GM12878 (cell line): Measurements from ENCODE around the gene ACKR4. TPM values are rescaled to one million over a fixed set of nuclear protein-coding genes. Genes with fewer than 3 reads are reported as not detected.

Experiments
- ATAC-seq: fragments of 200-7000 bp; cut with Tn5 transposase; 3 replicates; pipeline ENCODE4 v1.9.1; 2020; ENCODE audit warnings: mild to moderate bottlenecking, moderate library complexity
- BruUV-seq: library from RNA; stranded (reverse); fragments of 400-500 nt; replicated peaks from 2 replicates; lab custom pipeline; 2021; lab: Mats Ljungman, UMichigan
- CTCF ChIA-PET: fragments of 300-600 bp; sonication (Branson Sonifier 250); formaldehyde crosslinking; extraction: SDS; loops from one replicate; lab custom pipeline; 2021; ENCODE audit warnings: inconsistent platforms; lab: Yijun Ruan, JAX
- POLR2A ChIA-PET: fragments of 350-600 bp; formaldehyde crosslinking; extraction: SDS; loops from one replicate; lab custom pipeline; 2021; ENCODE audit warnings: inconsistent platforms; lab: Charles Lee
- RAD21 ChIA-PET: fragments of 300-600 bp; sonication (Branson Sonifier 250); formaldehyde crosslinking; loops from one replicate; lab custom pipeline; 2023; ENCODE audit warnings: antibody characterized with exemption; ENCODE audit not compliant: unreplicated experiment; lab: Charles Lee
- SMC1A ChIA-PET: fragments of 300-600 bp; sonication (Branson Sonifier 250); formaldehyde crosslinking; loops from one replicate; lab custom pipeline; 2023; ENCODE audit not compliant: unreplicated experiment, uncharacterized antibody; lab: Charles Lee
- DNase-seq: peaks from one replicate; pipeline ENCODE4 v3.0.0-alpha.2; 2011; ENCODE audit warnings: low read depth, low spot score
- FAIRE-seq: peaks from 3 replicates; lab custom pipeline; 2011; peaks lifted over from hg19 to GRCh38; lab: Jason Lieb, UNC
- H2AFZ ChIP-seq: 2 replicates; pipeline ENCODE4 v1.6.0; 2011; ENCODE audit warnings: low read depth, low read length, control low read depth; ENCODE audit not compliant: control insufficient read depth
- H3K27ac ChIP-seq: 2 replicates; pipeline ENCODE4 v1.5.1; 2011; ENCODE audit warnings: control low read depth; ENCODE audit not compliant: control insufficient read depth, insufficient read depth
- H3K27me3 ChIP-seq, 2 experiments: replicated peaks in 1 of 2; 2 replicates each; pipeline versions ENCODE4 v1.6.0 to v1.6.1; 2011; ENCODE audit warnings: low read length in 1 of 2; ENCODE audit not compliant: control insufficient read depth in 2 of 2, insufficient read depth in 2 of 2
- H3K36me3 ChIP-seq, 2 experiments: 2 replicates each; pipeline ENCODE4 v1.5.1; 2011; ENCODE audit warnings: low read length in 1 of 2; ENCODE audit not compliant: control insufficient read depth in 2 of 2, insufficient read depth in 2 of 2
- H3K4me1 ChIP-seq: 2 replicates; pipeline ENCODE4 v1.6.1; 2011; ENCODE audit warnings: mild to moderate bottlenecking, low read length, moderate library complexity, mixed read lengths; ENCODE audit not compliant: control insufficient read depth, insufficient read depth
- H3K4me2 ChIP-seq: 2 replicates; pipeline ENCODE4 v1.6.0; 2011; ENCODE audit warnings: control low read depth; ENCODE audit not compliant: control insufficient read depth, insufficient read depth
- H3K4me3 ChIP-seq: fragments of 200-600 bp; sonication (generic); 2 replicates; pipeline ENCODE4 v1.5.1; 2016
- H3K79me2 ChIP-seq: 2 replicates; pipeline ENCODE4 v1.6.0; 2011; ENCODE audit warnings: low read length; ENCODE audit not compliant: control insufficient read depth, insufficient read depth
- H3K9ac ChIP-seq: 2 replicates; pipeline ENCODE4 v1.8.0; 2011; ENCODE audit warnings: low read length, control low read depth, mixed read lengths; ENCODE audit not compliant: control insufficient read depth, insufficient read depth
- H3K9me3 ChIP-seq: replicated peaks from 3 replicates; pipeline ENCODE4 v1.5.1; 2011; ENCODE audit warnings: mild to moderate bottlenecking, low read length; ENCODE audit not compliant: control insufficient read depth, insufficient read depth
- H4K20me1 ChIP-seq: 2 replicates; pipeline ENCODE4 v1.6.0; 2011; ENCODE audit not compliant: control insufficient read depth, insufficient read depth
- HDAC6 ChIP-seq: fragments of 200-600 bp; sonication (generic); IDR thresholded peaks from one replicate; pipeline ENCODE4 v1.8.0; 2017; ENCODE audit warnings: antibody characterized with exemption; ENCODE audit not compliant: unreplicated experiment
- IKZF1 ChIP-seq: fragments of 450-650 bp; conservative IDR thresholded peaks from 2 replicates; pipeline ENCODE4 v1.6.1; 2017; ENCODE audit warnings: antibody characterized with exemption, mild to moderate bottlenecking
- IKZF2 ChIP-seq, 2 experiments: fragments of 450-650 bp; IDR thresholded peaks; 2 replicates each; pipeline ENCODE4 v1.6.1; 2017; ENCODE audit warnings: mild to moderate bottlenecking in 2 of 2, moderate library complexity in 2 of 2
- NFXL1 ChIP-seq: fragments of 450-650 bp; IDR thresholded peaks from 2 replicates; pipeline ENCODE4 v1.6.1; 2017; ENCODE audit warnings: antibody characterized with exemption, mild to moderate bottlenecking, borderline replicate concordance
- NFYA ChIP-seq: IDR thresholded peaks from 2 replicates; pipeline ENCODE4 v1.6.1; 2011; ENCODE audit warnings: low read depth, mild to moderate bottlenecking, low read length, improper control_type of control experiment, borderline replicate concordance
- SKIL ChIP-seq: fragments of 450-650 bp; IDR thresholded peaks from 2 replicates; pipeline ENCODE4 v1.6.1; 2017; ENCODE audit warnings: mild to moderate bottlenecking, low read depth, inconsistent platforms; ENCODE audit not compliant: poor library complexity, severe bottlenecking
- SP1 ChIP-seq: IDR thresholded peaks from one replicate; pipeline ENCODE4 v1.6.1; 2011; ENCODE audit warnings: low read depth, low read length
- SREBF2 ChIP-seq: IDR thresholded peaks from 2 replicates; pipeline ENCODE4 v1.6.1; 2012; ENCODE audit warnings: mild to moderate bottlenecking, low read length
- TAF1 ChIP-seq: IDR thresholded peaks from 2 replicates; pipeline ENCODE4 v1.6.1; 2011; ENCODE audit warnings: mild to moderate bottlenecking, low read depth, low read length, borderline replicate concordance
- ZNF274 ChIP-seq: IDR thresholded peaks from one replicate; pipeline ENCODE4 v1.8.0; 2011; ENCODE audit not compliant: insufficient read length, insufficient read depth
- ZZZ3 ChIP-seq: IDR thresholded peaks from 2 replicates; pipeline ENCODE4 v1.6.1; 2011; ENCODE audit warnings: low read depth; ENCODE audit not compliant: control insufficient read depth, insufficient read length
- WGBS: methylation state at CpG from one replicate; pipeline ENCODE4 v1.1.6; 2016; ENCODE audit warnings: low lambda C conversion rate; ENCODE audit not compliant: insufficient replicate concordance, insufficient coverage; ENCODE audit errors: missing lambda C conversion rate; 5-methylcytosine and 5-hydroxymethylcytosine counted together
- in situ Hi-C: fragments of 300-500 bp; cut with MboI; formaldehyde crosslinking; loops from 9 replicates; pipeline ENCODE4 v1.14.3; 2018; ENCODE audit warnings: mixed read lengths
- intact Hi-C: fragments of 100-400 bp; cut with micrococcal nuclease; formaldehyde crosslinking; loops from one replicate; pipeline ENCODE4 v1.14.2; 2022; ENCODE audit not compliant: unreplicated experiment
- polyA plus RNA-seq, 11 experiments: library from polyadenylated mRNA; depleted of rRNA in 4 of 11; unstranded in 6 of 11; stranded (reverse) in 5 of 11; fragments of >200 nt; fragmentation: Nextera tagmentation in 4 of 11; fragmentation: Illumina TruSeq in 1 of 11; extraction: Ambion mirVana in 4 of 11; extraction: Trizol in 1 of 11; gene quantifications; 1 replicate in 1 of 11; 2 replicates in 10 of 11; pipeline versions ENCODE4 v1.2.1 to v1.2.3, GENCODE V29; 2011 to 2016; ENCODE audit warnings: inconsistent platforms in 2 of 11, missing spikeins in 2 of 11, low read depth in 1 of 11
- total RNA-seq, 4 experiments: library from RNA; depleted of rRNA in 3 of 4; stranded (reverse); fragments of >200 nt in 3 of 4; fragmentation: Illumina TruSeq in 1 of 4; extraction: Trizol in 1 of 4; gene quantifications; 2 replicates each; pipeline versions ENCODE4 v1.2.1 to v1.2.3, GENCODE V29; 2013 to 2021

ACKR4 gene
- total and polyA plus RNA-seq, 10 of the 15 experiments (the other 5 are each of a cell fraction or from before 2014, with no cell fraction given), result 0.06 to 0.40 (median 0.12) TPM

DNA sequence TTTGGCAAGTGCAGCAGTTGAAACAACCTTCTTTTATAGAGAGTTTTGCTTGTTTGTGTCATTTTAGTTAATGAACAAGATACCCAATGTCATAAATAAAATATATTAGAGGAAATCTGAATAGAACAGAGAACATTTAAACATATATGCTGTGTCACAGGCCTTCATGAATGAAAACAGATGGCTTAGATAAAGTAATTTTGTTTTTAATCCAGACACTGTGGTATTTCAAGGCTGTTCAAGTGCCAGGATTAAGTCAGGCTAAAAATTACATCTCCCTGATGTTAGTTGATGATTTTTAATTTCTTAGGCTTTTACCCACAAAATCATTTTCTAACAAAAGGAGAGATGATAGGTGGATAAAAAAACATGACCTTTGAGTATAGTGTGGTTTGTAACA, 4.9 kb upstream of the ACKR4 start:
- no peak for ATAC-seq
- Histone ChIP-seq H3K4me3 (no peak overlapping the region), H4K20me1 (no peaks in the 10 kb centered on the region), H3K36me3 (no peaks in the 10 kb centered on the region; a peak in 1 of 4 replicates), H3K9ac (no peak overlapping the region), H3K4me1 (no peaks in the 10 kb centered on the region), H3K27ac (no peak overlapping the region), H3K4me2 (no peak overlapping the region), H3K79me2 (no peaks in the 10 kb centered on the region), H3K27me3 (no peaks in the 10 kb centered on the region), H3K9me3 (no peaks in the 10 kb centered on the region), H2AFZ (no peak overlapping the region)
- BruUV-seq, result no TSS peak
- ChIA-PET CTCF (no interaction called here), POLR2A (no interaction called here), RAD21 (no interaction called here), SMC1A (no interaction called here)
- in situ Hi-C loops, result no loop called here
- intact Hi-C loops, result no loop called here
- DNase-seq, result no peak
- FAIRE-seq, result no peak
- no peak for TF ChIP-seq NFYA

GRCh38 chr3:132593241-132593946, 3.7 kb upstream of the ACKR4 start:
- POLR2A ChIA-PET, result no interaction called here
- Histone ChIP-seq H3K9me3 (no peaks in the 10 kb centered on the region), H3K9ac (no peak overlapping the region), H2AFZ (no peak overlapping the region), H3K27ac (no peak overlapping the region), H3K4me3 (no peak overlapping the region), H3K4me2 (no peak overlapping the region), H4K20me1 (no peaks in the 10 kb centered on the region), H3K27me3 (no peaks in the 10 kb centered on the region), H3K36me3 (no peaks in the 10 kb centered on the region; a peak in 1 of 4 replicates), H3K79me2 (no peaks in the 10 kb centered on the region), H3K4me1 (no peaks in the 10 kb centered on the region)
- in situ Hi-C loops, result no loop called here
- FAIRE-seq (no peak), DNase-seq (no peak), ATAC-seq (no peak)
- BruUV-seq, result no TSS peak
- RAD21 ChIA-PET, result no interaction called here
- intact Hi-C loops, result no loop called here
- CTCF ChIA-PET, result interaction anchor here (0.8 kb wide), 1 partner anchor 128 kb away, joined by 3 read pairs; no protein-coding TSS in a partner anchor
- 0% methylated on average over 1 of the region's 1 CpG for WGBS
- SMC1A ChIA-PET, result interaction anchor here (1.1 kb wide), 1 partner anchor 49 kb away, joined by 3 read pairs; no protein-coding TSS in a partner anchor
- TF ChIP-seq IKZF2 (IDR thresholded peaks at IDR 0.05) (no peak), SP1 (no peak), ZNF274 (no peak), IKZF1 (no peak), SREBF2 (no peak), TAF1 (no peak), SKIL (no peak), HDAC6 (no peak), ZZZ3 (no peak), NFXL1 (no peak)
